ENCODE measurements around the gene IFIT2.
"Not testable (repeated sequence)": the region's sequence is repeated elsewhere in the genome, so short reads cannot be mapped to it uniquely, and the experiment has no call there.

IFIT2 gene

GRCh38 chr10:89301721-89302445 lies at the start of gene IFIT2:
Gene IFIT2 (plus strand): TSS chr10:89302046. CDS start chr10:89302124, 78 bp downstream.
- no peak for DNase-seq

- no peak for DNase-seq
Observed at GRCh38 chr10:89252225-89252585, 49.6 kb upstream of the IFIT2 start.

GRCh38 chr10:89255091-89255579 lies 46.7 kb upstream of the IFIT2 start:
- not testable (repeated sequence) for DNase-seq

- DNase-seq = no peak
Observed at GRCh38 chr10:89255793-89256192, 46.1 kb upstream of the IFIT2 start.

GRCh38 chr10:89256340-89256739 lies 45.5 kb upstream of the IFIT2 start:
- no peak for DNase-seq

GRCh38 chr10:89256962-89257361 lies 44.9 kb upstream of the IFIT2 start:
- DNase-seq = no peak

GRCh38 chr10:89257581-89257980 lies 44.3 kb upstream of the IFIT2 start:
- no peak for DNase-seq

GRCh38 chr10:89258881-89259280 lies 43.0 kb upstream of the IFIT2 start:
- no peak for DNase-seq

GRCh38 chr10:89262086-89263051 lies 39.5 kb upstream of the IFIT2 start:
- DNase-seq = no peak

GRCh38 chr10:89263091-89263490 lies 38.8 kb upstream of the IFIT2 start:
- DNase-seq = no peak

- DNase-seq = no peak
Observed at GRCh38 chr10:89263531-89263930, 38.3 kb upstream of the IFIT2 start.

- no peak for DNase-seq
Observed at GRCh38 chr10:89266721-89267453, 35.0 kb upstream of the IFIT2 start.

GRCh38 chr10:89269433-89270152 lies 32.3 kb upstream of the IFIT2 start:
- no peak for DNase-seq

GRCh38 chr10:89270153-89270483 lies 31.7 kb upstream of the IFIT2 start:
- DNase-seq = no peak

- no peak for DNase-seq
Observed at GRCh38 chr10:89271532-89271931, 30.3 kb upstream of the IFIT2 start.

GRCh38 chr10:89273680-89274079 lies 28.2 kb upstream of the IFIT2 start:
- no peak for DNase-seq

- no peak for DNase-seq
Observed at GRCh38 chr10:89274928-89275327, 26.9 kb upstream of the IFIT2 start.

GRCh38 chr10:89275383-89275782 lies 26.5 kb upstream of the IFIT2 start:
- no peak for DNase-seq

GRCh38 chr10:89278034-89278535 lies 23.8 kb upstream of the IFIT2 start:
- peak; percentile 69 for DNase-seq

GRCh38 chr10:89278900-89279392 lies 22.9 kb upstream of the IFIT2 start:
- DNase-seq = no peak

- DNase-seq = no peak
Observed at GRCh38 chr10:89279421-89279869, 22.4 kb upstream of the IFIT2 start.

GRCh38 chr10:89280508-89280907 lies 21.3 kb upstream of the IFIT2 start:
- DNase-seq = no peak
